Sciatic nerve (tissue), 2 donors: ENCODE results near the gene DACH2. TPM values are rescaled to one million over a fixed set of nuclear protein-coding genes. Genes with fewer than 3 reads are reported as not detected.
"Not testable (repeated sequence)": the region's sequence is repeated elsewhere in the genome, so short reads cannot be mapped to it uniquely, and the experiment has no call there.

ENCODE experiments used
- ATAC-seq: fragments of 200-7000 bp; cut with Tn5 transposase; one replicate; pipeline ENCODE4 v1.9.1; 2020; ENCODE audit warnings: mild to moderate bottlenecking, moderate library complexity
- DNase-seq: peaks from one replicate; pipeline ENCODE4 v3.0.0-alpha.2; 2020; ENCODE audit warnings: low spot score
- intact Hi-C: fragments of 100-400 bp; cut with DNase I; formaldehyde crosslinking; loops from one replicate; pipeline ENCODE4 v1.14.2; 2022
- total RNA-seq: library from RNA; stranded (reverse); fragmentation: NEBNext Ultra II Directional; extraction: Animal tissue kit (Norgen Biotek cat#: 25700); gene quantifications from one replicate; pipeline ENCODE4 v1.2.1, GENCODE V29; 2021
- donor health status: DM: no; HTN: no; CAD: no.
- donor health status: DM: no; HTN: no; CAD: no.

DACH2 gene
- 0.27 TPM for total RNA-seq

- intact Hi-C loops, result no loop called here
- peak; percentile 80 for DNase-seq
These were observed at the start of gene DACH2 for GRCh38 chrX:86148024-86148511. Gene DACH2 (plus strand): TSS chrX:86148451.

DNA sequence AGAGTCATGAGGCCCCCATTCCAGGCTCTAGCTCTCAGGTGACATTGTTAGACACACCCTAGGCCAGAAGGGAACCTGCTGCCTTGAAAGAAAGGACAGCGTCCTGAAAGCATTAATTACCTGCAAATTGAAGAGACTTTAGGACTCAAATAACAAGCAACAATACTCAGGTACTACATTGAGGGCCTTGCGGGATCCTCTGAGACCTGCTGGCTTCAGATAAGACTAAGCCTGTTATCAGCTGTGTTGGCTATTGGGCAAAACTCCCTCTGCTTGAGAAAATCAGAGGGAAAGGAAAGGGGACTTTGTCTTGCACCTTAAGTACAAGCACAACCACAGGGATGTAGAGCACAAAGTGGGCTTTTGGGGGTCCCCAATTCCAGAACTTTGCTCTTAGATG is 45.9 kb upstream of the DACH2 start:
- DNase-seq (no peak), ATAC-seq (no peak)
- intact Hi-C loops, result no loop called here

More at GRCh38 chrX:86148024-86148511, at the start of gene DACH2:
- ATAC-seq, result peak; percentile 98

DNA sequence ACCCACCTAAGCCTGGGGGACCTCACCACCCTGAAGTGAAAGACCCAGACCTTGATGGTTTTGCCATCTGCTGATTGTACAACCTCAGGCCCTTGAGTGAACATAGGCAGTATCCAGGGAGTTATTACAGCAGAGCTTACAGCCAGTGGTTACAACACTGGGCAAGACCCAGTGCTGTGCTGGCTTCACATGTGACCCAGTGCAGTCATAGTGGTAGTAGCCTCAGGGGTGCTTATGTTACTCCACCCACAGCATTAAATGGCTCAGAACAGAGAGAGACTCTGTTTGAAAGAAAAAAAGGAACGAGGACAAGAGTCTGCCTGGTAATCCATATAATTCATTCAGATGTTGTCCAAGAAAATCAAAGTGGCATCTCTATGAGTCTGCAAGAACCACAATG is 45.2 kb upstream of the DACH2 start:
- intact Hi-C loops, result no loop called here
- ATAC-seq, result no peak
- no peak for DNase-seq

DNA sequence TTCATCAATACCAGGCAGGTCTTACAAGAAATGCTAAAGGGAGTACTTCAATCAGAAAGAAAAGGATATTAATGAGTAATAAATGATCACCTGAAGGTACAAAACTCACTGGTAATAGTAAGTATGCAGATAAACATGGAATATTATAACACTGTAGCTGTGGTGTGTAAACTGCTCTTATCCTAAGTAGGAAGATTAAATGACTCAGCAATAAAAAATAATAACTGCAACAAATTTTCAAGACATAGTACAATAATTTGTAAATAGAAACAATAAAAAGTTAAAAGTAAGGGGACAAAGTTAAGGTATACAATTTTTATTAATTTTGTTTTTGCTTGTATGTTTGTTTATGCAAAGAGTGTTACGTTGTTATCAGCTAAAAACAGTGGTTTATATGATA is 43.7 kb upstream of the DACH2 start:
- ATAC-seq, result no peak
- no peak for DNase-seq
- intact Hi-C loops, result no loop called here

DNA sequence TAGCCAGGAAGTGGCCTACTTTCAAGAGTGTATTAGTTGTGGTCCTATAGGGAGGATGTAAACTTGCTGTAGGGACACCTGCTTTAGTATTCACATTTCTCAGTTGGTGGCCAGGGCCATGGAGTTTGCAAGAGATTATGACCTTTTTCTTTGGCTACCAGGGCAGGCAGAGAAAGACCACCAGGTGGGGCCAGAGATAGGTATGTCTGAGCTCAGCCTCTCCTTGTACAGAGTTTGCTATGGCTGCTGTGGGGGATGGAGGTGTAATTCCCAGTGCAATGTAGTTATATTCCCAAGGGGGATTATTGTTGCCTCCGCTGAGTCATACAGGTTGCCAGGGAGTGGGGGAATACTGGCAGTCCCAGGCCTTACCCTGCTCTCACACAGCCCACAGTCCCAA is 26.3 kb upstream of the DACH2 start:
- ATAC-seq, result no peak
- intact Hi-C loops, result no loop called here

GRCh38 chrX:86133761-86134160 is 14.5 kb upstream of the DACH2 start:
- intact Hi-C loops, result no loop called here
- ATAC-seq (no peak), DNase-seq (no peak)

More for the DNA sequence above, 26.3 kb upstream of the DACH2 start:
- DNase-seq, result no peak

- ATAC-seq, result no peak
- intact Hi-C loops, result no loop called here
- DNase-seq, result no peak
These were observed 11.2 kb upstream of the DACH2 start for GRCh38 chrX:86137071-86137470.

DNA sequence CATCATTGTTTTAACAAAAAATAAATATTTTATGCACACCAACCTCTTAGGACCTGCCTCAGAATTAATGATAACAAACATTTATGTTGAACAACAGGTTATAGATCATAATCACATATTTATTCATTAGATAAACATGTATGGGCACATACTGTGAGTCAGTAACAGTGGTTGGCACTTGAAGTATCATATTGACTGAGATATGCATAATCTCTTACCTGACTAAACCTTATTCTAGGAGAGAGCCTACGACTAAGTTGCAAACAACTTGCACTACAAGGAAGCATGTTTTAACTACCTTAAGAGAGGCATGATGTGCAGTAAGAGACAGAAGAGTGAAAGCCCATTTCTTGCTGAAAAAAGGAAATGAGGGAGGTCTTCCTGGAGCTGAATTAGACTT is 6.5 kb upstream of the DACH2 start:
- DNase-seq (no peak), ATAC-seq (no peak)
- intact Hi-C loops, result no loop called here

DNA sequence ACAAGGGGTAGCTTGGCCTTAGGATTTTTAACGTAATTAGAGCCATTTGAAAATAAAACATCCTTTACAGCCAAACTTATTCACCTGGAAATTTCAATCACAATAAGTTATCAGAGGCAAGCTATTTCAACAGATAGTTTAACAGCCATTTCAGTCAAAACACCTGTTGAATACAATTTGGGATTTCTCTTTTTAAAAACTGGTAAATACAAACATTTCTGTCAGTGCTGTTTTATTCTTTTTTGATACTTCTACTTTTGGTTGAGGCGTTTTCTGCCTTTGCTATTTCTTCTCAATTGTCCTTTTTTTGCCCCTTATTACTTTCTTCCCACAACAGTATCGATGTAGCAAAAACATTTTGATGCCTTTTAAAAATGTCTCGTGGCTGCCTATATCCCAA is 2.1 kb upstream of the DACH2 start:
- no peak for ATAC-seq
- no peak for DNase-seq
- intact Hi-C loops, result no loop called here

DNA sequence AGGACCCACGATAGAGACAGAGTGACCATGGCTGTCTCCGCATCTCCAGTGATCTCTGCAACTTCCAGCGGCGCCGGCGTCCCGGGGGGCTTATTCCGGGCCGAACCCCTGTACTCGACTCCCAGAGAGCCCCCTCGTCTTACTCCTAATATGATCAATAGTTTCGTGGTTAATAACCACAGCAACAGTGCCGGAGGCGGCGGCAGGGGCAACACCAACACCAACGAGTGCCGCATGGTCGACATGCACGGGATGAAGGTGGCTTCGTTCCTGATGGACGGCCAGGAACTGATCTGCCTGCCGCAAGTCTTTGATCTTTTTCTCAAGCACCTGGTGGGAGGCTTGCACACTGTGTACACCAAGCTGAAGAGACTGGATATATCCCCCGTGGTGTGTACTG is 343 bp downstream of the DACH2 start:
- DNase-seq (no peak), ATAC-seq (peak; percentile 23)
- intact Hi-C loops, result no loop called here

GRCh38 chrX:86149119-86149518 is 868 bp downstream of the DACH2 start:
- DNase-seq (no peak), ATAC-seq (no peak)
- intact Hi-C loops, result no loop called here

DNA sequence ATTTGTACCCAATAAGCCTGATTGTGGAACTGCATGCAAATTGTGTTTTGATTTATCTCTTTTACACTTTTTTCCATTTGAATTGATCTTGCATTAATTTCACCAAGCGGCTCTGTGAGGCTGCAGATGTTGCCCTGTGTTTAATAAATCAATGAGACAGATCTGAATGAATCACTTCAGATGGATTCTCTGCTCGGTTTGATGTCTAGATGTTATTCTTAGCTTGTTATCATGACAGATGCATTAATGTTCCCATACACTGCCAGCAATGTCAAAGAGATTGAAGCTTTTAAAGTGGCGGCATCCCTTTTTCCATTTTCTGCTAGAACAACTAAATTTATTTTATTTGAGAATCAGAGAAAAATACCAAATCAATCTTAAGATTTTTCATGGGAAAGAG is 6.3 kb downstream of the DACH2 start:
- no peak for DNase-seq
- ATAC-seq, result no peak
- intact Hi-C loops, result no loop called here

- intact Hi-C loops, result no loop called here
- ATAC-seq (no peak), DNase-seq (no peak)
These were observed 23.1 kb downstream of the DACH2 start for GRCh38 chrX:86171366-86171765.

- no peak for ATAC-seq
- intact Hi-C loops, result no loop called here
- no peak for DNase-seq
These were observed 30.7 kb downstream of the DACH2 start for GRCh38 chrX:86178906-86179305.

GRCh38 chrX:86181325-86181724 is 33.1 kb downstream of the DACH2 start:
- DNase-seq, intact Hi-C loops, ATAC-seq: not testable (repeated sequence)

- intact Hi-C loops, result no loop called here
- no peak for DNase-seq
- ATAC-seq, result no peak
These were observed 44.6 kb downstream of the DACH2 start for GRCh38 chrX:86192827-86193226.

GRCh38 chrX:86194758-86195157 is 46.5 kb downstream of the DACH2 start:
- intact Hi-C loops, result no loop called here
- DNase-seq (no peak), ATAC-seq (no peak)

GRCh38 chrX:86195343-86195742 is 47.1 kb downstream of the DACH2 start:
- no peak for ATAC-seq
- DNase-seq, result no peak
- intact Hi-C loops, result no loop called here

GRCh38 chrX:86197815-86198214 is 49.6 kb downstream of the DACH2 start:
- ATAC-seq (no peak), DNase-seq (no peak)
- intact Hi-C loops, result no loop called here

GRCh38 chrX:86210772-86211171 is 62.5 kb downstream of the DACH2 start:
- intact Hi-C loops, result no loop called here
- DNase-seq (no peak), ATAC-seq (no peak)

DNA sequence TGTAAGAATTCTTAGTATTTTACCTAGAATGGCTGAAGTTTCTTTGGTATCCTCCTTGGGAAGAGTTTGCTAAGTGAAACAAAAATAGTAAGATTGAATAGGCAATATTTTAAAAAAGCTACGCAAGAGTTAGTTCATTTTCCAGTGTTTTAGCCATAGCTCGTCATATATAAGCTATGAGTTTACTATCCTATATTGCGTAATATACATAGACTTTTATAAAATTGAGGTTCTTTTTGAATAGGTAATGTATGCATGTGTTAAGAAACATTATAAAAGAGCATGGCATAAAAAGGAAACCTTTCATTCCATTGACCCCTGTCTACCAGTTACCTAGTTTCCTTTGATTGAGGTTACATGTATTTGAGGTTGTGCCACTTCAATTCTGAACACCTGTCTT is 67.0 kb downstream of the DACH2 start:
- no peak for DNase-seq
- intact Hi-C loops, result no loop called here
- no peak for ATAC-seq

DNA sequence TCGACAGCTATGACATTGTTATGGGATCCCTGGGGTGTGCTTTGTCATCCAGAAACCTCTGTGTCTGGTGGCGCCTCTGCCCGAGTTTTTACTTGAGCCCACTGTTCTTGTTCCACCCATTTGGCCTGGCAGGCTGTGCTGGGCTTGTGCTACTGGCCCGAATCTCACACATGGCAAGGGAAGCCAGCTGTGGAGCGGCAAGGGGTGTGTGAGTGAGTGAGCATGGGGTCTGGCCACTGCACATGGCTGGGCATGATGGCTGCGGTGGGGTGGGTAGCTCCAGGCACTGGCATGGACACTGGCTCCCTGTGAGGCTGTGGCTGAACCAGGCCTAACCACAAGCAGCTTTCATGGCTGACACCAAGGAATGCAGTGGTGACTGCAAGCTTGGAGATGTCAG is 89.2 kb downstream of the DACH2 start:
- ATAC-seq (no peak), DNase-seq (no peak)
- intact Hi-C loops, result no loop called here
